ENCODE results near the gene ATP13A2. TPM values are rescaled to one million over a fixed set of nuclear protein-coding genes. Genes with fewer than 3 reads are reported as not detected.
"Not testable (repeated sequence)": the region's sequence is repeated elsewhere in the genome, so short reads cannot be mapped to it uniquely, and the experiment has no call there.

Gene ATP13A2
- total RNA-seq, 2 donors from 2014 or later = 13.9 to 24.7 TPM

GRCh38 chr1:16938351-16939321, 73.1 kb downstream of the ATP13A2 start:
- ATAC-seq = peak in 1 of 2 donors; percentile 40
- no peaks in the 10 kb centered on the region for H3K9me3 Mint-ChIP-seq
- peak overlapping the region in 1 of 2 donors; percentile 68 for H3K27ac Mint-ChIP-seq
- H3K36me3 Mint-ChIP-seq = no peaks in the 10 kb centered on the region
- DNase-seq (ENCODE audit: low spot score in 2 of 2) = no peak

GRCh38 chr1:16936580-16936979, 75.1 kb downstream of the ATP13A2 start:
- not testable (repeated sequence) for H3K9me3 Mint-ChIP-seq; H3K36me3 Mint-ChIP-seq; H3K27ac Mint-ChIP-seq; DNase-seq (ENCODE audit: low spot score in 2 of 2); ATAC-seq

Other genes with a start within 250 kb of the ATP13A2 start
- gene RNU1-2, start 115.9 kb downstream of the ATP13A2 start, total RNA-seq = 1,000 to 10,000 TPM; 1,082 to 1,722 TPM
- 10 to 100 TPM; 28.4 to 35.5 TPM for gene CROCC, start 90.0 kb downstream of the ATP13A2 start, total RNA-seq
- under 1 TPM in 1 of 2 donors, not detected in 1; 0.37 TPM for gene MFAP2, start 31.3 kb downstream of the ATP13A2 start, total RNA-seq
- gene SDHB, start 42.1 kb upstream of the ATP13A2 start, total RNA-seq = 100 to 1,000 TPM; 105 to 134 TPM
- under 1 TPM; 0.11 to 0.12 TPM for gene PADI2, start 107.5 kb upstream of the ATP13A2 start, total RNA-seq
- gene PADI1, start 193.2 kb upstream of the ATP13A2 start, total RNA-seq = not detected
- not detected for gene PADI3, start 237.2 kb upstream of the ATP13A2 start, total RNA-seq